ENCODE measurements around the gene DPH6. TPM values are rescaled to one million over a fixed set of nuclear protein-coding genes. Genes with fewer than 3 reads are reported as not detected.
"Not testable (repeated sequence)": the region's sequence is repeated elsewhere in the genome, so short reads cannot be mapped to it uniquely, and the experiment has no call there.

Gene DPH6
- total RNA-seq, 1 donor from 2014 or later: 6.5 TPM

DNA sequence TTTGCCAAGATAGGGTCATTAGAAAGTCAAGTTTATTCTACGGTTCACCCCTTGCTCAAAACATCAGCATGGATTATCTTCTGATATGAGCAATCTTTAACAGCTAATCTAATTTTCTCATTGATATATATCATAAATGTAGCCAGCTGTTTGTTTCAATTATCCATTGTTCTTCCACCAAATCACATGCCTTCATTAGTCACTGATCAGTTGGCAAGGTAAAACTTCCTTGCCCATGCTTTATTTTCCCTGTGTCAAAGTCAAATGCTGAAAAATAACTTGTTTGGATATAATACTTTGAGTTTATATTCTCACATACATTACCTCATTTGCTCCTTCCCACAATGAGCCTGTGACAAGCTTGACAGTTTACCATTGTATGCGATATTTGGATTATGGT lies 60.6 kb downstream of the DPH6 start:
- peak; percentile 23 to 27 for DNase-seq (ENCODE audit: low read depth in 2 of 2)

DNA sequence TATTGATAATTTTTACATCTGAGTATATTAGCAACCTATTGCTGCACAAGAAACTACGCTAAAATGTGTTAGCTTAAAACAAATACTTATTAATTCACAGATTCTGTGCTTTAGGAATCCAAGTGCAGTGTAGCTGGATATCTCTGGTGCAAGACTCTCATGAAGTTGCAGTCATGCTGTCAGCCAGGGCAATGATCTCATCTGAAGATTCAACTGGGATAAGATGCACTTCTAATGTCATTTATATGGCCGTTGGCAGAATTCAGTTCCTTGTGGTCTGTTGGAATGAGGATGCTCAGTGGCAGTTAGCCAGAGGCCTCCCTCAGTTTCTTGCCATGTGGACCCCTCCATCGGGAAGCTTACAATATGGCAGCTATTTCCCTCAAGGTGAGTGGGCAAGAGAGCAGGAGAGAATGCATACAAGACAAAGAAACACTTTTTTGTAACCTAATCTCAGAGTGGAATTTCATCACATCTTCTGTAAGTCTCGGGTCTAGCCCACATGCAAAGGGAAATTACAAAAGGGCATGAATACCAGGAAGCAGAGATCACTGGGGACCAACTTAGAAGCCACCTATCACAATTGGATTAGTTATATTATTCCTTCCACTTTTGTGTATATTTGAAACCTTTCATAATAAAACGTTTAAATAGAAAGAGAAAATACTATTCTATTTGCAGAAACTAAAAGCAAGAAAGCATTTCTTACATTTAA lies 61.6 kb downstream of the DPH6 start:
- DNase-seq (ENCODE audit: low read depth in 2 of 2): no peak

DNA sequence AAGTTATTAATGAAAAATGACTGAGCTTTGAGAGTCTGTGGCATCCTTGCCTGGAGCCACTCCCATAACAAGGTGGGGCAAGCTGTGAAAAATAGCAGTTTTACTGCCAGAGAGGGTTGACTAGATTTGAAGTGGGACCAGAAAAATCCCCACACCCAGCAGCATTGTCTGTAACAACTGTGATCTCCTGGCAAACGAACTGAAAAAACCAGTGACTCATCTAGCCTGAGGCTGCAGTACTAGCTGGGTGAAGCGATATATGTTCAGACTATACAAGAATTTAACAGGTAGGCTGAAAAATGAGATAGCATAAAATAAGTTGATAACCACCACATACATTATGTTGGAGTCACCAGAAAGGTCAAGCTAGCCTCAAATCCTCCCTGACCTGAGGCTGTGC lies 64.0 kb downstream of the DPH6 start:
- DNase-seq (ENCODE audit: low read depth in 2 of 2): peak; percentile 59 to 79

DNA sequence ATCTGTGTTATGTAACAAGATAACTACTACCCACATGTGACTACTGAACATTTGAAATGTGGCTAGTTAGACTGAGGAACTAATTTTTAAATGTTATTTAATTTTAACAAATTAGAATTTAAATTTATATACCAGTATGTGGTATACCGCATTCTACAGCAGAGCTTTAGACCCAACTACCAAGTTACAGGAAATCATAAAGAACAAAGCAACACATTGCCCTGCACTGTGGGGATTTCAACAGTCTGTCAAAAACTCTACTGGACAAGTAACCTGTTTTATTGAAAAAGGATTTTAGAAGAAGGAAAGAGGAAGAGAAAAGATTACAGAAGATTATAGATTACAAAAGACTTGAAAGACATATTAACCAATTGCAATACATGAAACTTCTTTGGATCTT lies 64.9 kb downstream of the DPH6 start:
- no peak for DNase-seq (ENCODE audit: low read depth in 2 of 2)

DNA sequence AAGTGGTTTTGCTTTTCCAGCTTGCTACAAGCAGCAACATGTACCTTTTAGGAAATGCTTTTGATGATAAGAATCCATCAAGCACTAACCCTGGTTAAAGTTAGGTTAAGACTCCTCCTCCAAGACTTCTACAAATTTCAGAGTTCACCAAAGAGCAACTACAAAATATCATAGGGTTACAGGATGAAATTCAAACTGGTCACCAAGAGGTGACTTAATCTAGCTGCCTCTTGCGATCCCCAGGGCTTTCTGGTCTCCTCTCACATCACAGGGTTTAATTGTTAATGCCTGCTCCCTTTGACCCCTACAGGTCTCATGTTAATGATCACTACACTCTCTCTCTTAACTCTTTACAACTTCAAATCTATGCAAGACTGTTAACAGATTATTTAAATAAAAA lies 66.5 kb downstream of the DPH6 start:
- DNase-seq (ENCODE audit: low read depth in 2 of 2): no peak

DNA sequence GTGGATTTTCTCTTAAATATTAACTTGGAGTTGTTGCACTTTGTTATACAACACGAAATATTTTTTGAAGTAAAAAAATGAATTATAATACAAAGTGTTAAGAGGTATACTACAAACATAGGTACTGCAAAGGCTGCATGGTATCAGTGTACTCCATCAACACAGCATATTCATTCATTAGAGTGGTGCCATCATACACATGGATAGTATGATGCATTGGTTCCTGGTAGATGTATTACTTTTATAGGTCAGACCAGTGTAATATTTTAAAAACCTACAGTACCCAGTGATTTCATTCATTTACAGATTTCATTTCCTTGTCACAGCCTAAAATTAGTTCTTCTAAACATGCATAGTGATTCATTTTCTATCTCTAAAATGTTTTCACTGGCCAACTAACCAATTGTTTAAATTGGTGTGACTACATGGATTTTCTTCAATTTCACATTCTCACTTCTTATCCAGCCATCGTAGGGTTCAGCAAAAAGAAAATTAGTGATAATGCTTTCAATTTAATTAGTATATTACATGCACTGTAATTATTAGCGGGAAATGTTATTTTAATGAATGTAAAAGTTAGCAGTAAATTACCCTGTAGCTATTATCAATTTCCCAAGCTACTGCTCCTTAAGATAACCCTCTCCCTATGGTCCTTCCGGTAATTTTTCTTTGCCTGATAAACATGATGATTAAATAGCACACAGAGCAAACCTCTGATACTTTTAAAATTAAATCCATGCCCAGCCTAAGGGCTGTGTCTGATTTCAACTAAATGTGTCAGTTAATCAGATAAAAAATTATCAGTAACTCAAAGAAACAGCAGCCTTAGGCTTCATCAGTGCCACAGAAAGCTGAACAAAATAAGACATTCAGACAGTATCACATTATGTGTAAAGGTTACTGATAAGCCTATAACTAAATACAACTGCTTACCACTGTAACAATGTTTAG lies 68.4 kb downstream of the DPH6 start:
- DNase-seq (ENCODE audit: low read depth in 2 of 2): peak in 1 of 2 donors; percentile 16

DNA sequence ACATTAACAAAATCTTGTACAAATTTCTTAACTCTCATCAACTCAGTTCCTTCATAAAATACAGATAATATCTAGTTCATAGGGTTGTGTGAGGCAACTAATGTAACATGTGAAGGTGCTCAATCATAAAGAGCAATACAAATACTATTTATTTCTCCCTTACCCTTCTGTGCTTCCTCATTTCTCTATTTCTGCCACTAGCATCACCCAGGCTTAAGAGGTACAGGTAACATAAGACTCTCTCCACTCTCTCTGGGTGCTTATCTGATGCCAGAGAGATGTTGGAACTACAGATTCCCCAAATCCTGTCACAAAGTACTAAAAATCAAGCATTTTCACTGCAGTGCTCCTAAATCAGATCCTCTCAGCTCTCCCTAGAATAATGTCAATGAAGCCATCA lies 74.9 kb downstream of the DPH6 start:
- no peak for DNase-seq (ENCODE audit: low read depth in 2 of 2)

DNA sequence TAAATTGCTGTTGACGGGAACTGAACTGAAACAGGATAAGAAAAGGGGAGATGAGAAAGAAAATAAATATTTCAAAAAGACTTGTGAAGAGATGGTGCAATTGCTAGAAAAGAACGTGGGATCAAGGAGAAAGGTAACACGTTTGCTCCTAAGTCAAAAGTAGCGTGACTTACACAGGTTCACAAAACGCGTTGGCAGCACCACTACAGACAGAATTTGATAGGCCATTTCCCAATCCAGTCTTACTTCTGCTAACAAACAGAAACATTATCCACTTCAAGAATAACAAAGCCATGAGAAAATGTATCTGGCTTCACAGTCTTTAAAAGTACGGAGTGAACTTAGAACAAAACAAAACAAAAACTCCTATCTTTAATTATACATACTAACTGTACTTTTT lies 75.5 kb downstream of the DPH6 start:
- DNase-seq (ENCODE audit: low read depth in 2 of 2): no peak

DNA sequence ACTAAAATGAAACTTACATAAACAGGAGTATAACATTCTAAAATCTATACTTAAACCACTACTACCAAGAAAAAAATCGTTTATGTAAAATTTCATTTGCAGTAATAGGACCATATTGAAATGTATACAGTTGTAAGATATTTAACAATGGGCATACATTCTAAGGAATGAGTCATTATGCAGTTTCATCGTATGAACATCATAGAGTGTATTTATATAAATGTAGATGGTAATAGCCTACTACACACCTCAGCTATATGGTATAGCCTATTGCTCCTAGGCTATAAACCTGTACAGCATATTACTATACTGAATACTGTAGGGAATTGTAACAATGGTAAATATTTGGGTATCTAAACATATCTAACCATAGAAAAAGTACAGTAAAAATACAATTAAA lies 79.5 kb downstream of the DPH6 start:
- DNase-seq (ENCODE audit: low read depth in 2 of 2): no peak

DNA sequence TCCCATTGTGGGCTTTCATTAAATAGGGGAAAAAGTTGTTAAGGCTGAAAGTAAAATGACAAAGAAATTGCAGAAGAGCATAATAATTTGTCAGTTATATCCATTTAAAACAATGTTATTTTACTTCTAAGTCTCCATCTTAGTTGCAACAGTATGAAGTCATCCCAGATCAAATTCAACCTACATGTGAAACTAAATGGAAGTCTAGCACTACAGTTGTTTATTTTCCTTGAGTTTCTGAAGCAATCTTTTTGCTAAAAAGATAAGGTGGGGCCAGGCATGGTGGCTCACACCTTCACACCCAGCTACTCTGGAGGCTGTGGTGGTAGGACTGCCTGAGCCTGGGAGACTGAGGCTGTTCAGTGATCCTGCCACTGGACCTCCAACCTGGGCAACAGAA lies 80.2 kb downstream of the DPH6 start:
- DNase-seq (ENCODE audit: low read depth in 2 of 2): no peak

DNA sequence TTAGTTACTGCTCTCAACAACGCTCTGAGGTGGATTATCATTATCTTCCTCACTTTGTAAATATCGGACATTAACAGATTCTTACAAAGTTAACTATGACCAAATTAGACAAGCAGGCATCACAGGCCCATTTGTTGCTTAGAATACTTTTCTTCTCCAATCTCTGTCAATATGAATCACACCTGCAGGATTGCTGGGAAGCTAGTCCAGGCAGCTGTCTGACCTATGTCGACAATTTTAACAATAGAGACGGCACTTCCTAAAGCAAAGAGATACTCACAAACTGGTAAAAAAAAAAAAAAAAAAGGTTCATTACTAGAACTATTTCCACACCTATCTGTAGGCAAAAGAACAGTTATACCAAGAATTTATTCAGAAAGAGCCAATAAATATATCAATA lies 85.3 kb downstream of the DPH6 start:
- no peak for DNase-seq (ENCODE audit: low read depth in 2 of 2)

DNA sequence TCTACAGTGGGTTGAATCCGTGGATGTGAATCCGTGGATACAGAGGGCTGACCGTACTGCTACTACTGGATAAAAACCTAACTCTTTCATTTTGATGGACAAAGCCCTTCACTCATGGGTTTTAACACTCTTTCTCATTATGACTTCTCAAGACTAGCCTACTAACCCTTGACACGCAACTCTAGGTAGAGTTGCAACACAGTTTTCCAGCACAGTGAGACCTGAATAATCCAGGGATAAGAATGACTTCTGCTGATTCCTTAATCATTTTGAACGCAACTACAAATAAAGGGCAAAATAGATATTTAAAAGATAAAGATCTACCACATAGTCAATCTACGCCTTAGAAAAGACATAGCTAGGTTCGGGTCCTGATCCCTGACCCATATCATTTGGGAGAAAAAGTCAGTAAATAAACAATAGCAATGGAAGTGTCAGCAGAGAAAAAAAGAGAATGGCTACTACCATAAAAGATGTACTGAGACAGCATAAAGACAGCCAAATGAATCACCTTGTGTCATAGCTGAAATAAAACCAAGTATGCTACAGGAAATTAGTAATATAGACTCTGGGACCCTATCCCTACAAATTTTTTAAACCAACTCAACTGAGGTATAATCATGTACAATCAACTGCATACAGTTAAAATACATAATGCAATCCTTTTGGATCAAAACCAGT lies 87.6 kb downstream of the DPH6 start:
- DNase-seq (ENCODE audit: low read depth in 2 of 2): peak in 1 of 2 donors; percentile 40

DNA sequence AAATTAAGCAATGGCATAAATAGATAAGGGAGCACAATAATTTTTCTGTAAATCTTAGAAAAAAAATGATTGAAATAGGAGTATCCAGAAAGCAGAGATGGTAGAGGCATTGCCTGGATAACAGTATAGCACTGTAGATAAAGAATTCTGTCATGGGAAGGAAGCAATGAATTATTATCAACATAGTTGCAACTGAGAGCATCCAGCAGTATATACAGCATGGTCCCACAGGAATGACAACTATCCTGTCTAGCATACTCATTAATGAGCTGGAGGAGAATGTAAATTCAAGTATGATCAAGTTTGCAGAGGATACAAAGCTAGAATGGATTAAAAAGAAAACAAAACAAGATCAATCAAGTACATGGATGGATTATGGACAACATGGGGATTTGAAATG lies 90.8 kb downstream of the DPH6 start:
- peak in 1 of 2 donors; percentile 11 for DNase-seq (ENCODE audit: low read depth in 2 of 2)

DNA sequence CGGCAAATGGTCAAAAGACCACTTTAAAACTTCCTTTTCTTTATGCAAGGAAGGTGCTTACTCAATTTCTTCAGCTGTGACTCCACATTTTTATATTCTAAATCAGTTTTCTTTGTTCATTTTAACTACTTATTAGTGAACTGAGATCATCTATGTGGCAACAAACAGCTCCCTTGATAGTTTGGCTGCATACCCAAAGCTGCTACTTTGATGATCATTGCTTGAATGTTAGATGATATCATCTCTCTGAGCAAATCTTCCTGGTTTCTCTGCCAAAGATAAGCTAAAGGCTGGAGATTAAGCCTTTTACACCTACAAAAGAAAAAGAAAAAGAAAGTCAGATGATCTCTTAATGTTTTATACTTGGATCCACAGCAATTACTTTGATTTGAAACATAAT lies 95.5 kb downstream of the DPH6 start:
- peak in 1 of 2 donors; percentile 56 for DNase-seq (ENCODE audit: low read depth in 2 of 2)

DNA sequence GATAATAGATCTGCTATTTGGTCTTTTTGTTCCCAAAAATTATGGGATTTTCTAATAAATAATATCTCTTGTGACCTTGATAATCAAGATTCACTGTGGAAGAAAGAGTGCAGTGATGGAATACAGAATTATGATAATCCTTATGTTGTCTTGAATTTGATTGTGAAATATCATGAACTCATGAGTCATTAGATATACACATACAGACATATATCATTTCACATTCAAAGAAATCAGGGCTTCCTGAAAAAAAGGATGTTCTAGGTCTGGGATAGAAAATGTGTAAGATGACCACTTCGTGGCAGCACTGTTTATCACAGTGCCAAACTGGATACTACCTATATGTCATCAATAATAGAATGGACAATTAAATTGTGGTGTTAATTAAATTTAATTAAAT lies 97.7 kb downstream of the DPH6 start:
- DNase-seq (ENCODE audit: low read depth in 2 of 2): peak in 1 of 2 donors; percentile 20

DNA sequence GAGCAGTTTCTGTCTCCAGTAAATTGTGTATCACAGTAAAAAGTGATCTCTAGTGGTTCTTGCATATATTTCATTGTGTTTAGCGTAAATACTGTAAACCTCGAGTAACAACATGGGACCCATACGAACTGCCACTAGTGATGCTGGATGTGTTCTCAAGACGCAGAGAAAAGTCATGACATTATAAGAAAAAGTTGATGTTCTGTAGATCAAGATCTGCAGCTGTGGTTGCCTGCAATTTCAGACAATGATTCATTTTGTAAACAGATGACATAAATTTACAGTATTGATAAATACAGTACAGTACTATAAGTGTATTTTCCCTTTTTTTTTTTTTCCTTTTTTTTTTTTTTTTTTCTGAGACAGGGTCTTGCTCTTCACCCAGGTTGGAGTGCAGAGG lies 100.1 kb downstream of the DPH6 start:
- DNase-seq (ENCODE audit: low read depth in 2 of 2): peak in 1 of 2 donors; percentile 17

DNA sequence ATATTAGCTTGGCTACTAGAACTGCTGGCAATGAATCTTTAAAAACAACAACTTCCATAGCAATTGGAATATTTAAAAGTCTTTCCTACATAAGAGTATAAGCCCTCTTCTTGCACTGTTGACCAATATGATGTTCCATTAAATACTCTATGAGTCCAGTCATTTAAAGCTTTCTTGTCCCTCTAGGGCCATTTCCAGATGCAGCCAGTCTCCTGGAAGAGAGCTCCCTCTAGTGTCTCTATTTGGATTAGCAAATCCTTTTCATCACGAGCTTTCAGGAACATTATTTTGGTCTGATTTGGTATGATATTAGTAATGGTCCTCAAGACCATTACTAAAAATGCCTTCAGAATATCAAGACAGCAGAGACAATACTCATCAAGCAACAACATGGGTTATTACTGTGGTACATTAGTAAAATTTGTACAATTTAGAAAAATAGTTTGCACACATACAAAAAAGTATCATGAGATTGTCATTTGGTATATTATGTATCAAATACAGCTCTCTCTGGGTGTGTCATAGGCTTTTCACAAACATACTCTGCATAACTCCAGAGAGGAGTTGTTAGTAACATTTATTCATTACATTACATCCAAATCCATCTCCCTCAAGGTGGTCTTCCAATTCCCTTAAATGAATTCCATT lies 101.3 kb downstream of the DPH6 start:
- DNase-seq (ENCODE audit: low read depth in 2 of 2): peak; percentile 71 to 73

DNA sequence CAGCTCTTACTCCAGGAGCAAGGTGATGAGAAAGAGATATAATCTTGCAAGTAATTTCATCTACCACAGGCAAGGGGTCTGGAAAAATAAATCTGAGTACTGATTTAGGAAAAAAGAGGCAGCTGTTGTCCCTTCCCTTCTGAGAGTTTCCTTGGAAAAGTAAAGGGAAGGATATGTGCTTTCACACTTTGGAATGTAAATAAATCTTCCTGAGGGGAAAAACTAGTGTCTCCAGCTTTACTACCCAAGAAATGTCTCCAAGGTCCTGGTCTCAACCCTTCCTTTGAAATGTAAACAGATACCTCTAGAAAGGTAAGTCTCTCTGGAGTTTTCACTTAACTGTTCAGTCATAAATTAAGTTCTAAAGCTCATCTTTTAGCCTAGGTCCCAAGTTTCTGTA lies 102.6 kb downstream of the DPH6 start:
- peak in 1 of 2 donors; percentile 25 for DNase-seq (ENCODE audit: low read depth in 2 of 2)

DNA sequence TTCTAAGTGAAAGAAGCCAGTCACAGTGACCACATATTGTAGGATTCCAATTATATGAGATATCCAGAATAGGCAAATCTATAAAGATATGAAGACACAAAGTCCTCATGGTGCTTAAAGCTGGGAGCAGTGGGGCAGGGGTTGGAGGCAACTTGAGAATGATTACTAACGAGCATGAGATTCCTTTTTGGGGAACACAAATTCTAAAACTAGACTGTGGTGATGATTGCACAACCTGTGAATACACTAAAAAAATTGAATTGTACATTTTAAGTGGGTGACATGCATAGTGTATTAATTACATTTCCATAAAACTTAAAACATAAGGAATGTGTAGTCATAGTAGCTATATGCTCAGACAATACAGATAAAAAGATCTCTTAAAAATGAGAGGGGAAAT lies 103.2 kb downstream of the DPH6 start:
- no peak for DNase-seq (ENCODE audit: low read depth in 2 of 2)

DNA sequence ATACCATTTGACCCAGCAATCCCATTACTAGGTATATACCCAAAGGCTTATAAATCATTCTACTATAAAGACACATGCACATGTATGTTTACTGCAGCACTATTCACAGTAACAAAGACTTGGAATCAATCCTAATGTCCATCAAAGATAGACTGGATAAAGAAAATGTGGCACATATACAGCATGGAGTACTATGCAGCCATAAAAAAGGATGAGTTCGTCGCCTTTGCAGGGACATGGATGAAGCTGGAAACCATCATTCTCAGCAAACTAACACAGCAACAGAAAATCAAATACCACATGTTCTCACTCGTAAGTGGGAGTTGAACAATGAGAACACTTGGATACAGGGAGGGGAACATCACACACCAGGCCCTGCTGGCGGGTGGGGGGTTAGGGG lies 104.7 kb downstream of the DPH6 start:
- DNase-seq (ENCODE audit: low read depth in 2 of 2): not testable (repeated sequence)

DNA sequence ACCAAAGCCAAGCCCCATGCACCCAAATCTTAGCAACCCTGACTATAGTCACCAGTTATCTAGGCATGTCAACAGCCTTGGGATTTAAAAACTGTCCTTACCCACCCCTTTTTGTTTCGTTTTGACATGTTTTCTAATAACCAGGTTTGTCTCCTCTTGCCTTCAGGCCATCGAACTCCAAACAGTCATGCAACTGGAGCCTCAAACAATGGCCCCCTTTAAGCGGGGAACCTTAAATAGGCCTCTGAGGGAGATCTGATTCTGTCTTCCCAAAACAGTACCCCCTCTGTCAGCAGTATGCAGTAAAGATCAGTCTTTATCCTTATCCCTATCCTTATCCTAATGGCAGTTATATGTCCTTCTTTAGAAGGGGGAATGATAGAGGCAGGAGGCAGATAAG lies 105.7 kb downstream of the DPH6 start:
- DNase-seq (ENCODE audit: low read depth in 2 of 2): no peak

DNA sequence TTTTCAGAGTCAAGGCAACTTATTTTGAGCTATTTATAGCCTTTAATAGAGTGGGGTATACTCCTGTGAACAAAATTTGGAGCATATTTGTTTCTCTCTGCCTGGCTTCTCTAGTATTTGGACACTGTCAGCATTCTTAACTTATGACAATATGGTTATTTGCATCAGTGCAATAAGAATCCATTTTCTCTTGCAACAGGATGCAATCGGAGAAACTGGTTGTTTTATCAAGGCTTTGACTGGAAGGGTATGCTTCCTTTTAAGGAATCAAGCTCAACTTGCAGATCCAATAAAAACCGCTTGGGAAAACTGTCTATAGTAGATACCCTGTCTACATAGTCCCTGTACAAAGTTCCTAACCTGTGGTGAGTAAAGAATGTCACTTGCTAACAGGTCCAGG lies 106.7 kb downstream of the DPH6 start:
- DNase-seq (ENCODE audit: low read depth in 2 of 2): no peak
